A673 (cell line): ENCODE measurements around the gene SLC22A23. TPM values are rescaled to one million over a fixed set of nuclear protein-coding genes. Genes with fewer than 3 reads are reported as not detected.

ENCODE experiments used
- BruUV-seq: library from RNA; stranded (reverse); fragments of 400-500 nt; replicated peaks from 2 replicates; lab custom pipeline; 2021; lab: Mats Ljungman, UMichigan
- CTCF ChIA-PET: fragments of 300-600 bp; sonication (Branson Sonifier 250); formaldehyde crosslinking; loops from one replicate; lab custom pipeline; 2022; ENCODE audit warnings: antibody characterized with exemption; lab: Charles Lee
- POLR2A ChIA-PET: fragments of 300-600 bp; sonication (Branson Sonifier 250); formaldehyde crosslinking; loops from one replicate; lab custom pipeline; 2022; ENCODE audit warnings: antibody characterized with exemption; ENCODE audit not compliant: low non-redundant PET; lab: Charles Lee
- DNase-seq: peaks from one replicate; pipeline ENCODE4 v3.0.0-alpha.2; 2015; ENCODE audit warnings: low spot score
- H3K27ac ChIP-seq: fragments of 200-600 bp; sonication (generic); 2 replicates; pipeline ENCODE4 v1.5.1; 2016; ENCODE audit warnings: mixed run types, low read depth, mild to moderate bottlenecking, mixed read lengths, antibody characterized with exemption, low read length; ENCODE audit not compliant: poor library complexity, severe bottlenecking
- H3K27me3 ChIP-seq: fragments of 200-600 bp; sonication (generic); replicated peaks from 2 replicates; pipeline ENCODE4 v1.6.1; 2017; ENCODE audit warnings: mixed run types, low read depth, mild to moderate bottlenecking, mixed read lengths, antibody characterized with exemption, low read length; ENCODE audit not compliant: insufficient read depth, poor library complexity
- H3K36me3 ChIP-seq: fragments of 200-600 bp; sonication (generic); 2 replicates; pipeline ENCODE4 v1.6.1; 2016; ENCODE audit warnings: mixed run types, mild to moderate bottlenecking, mixed read lengths, antibody characterized with exemption, low read length; ENCODE audit not compliant: insufficient read depth, poor library complexity, severe bottlenecking
- H3K4me1 ChIP-seq: fragments of 200-600 bp; sonication (generic); 2 replicates; pipeline ENCODE4 v1.6.1; 2017; ENCODE audit warnings: mixed run types, mild to moderate bottlenecking, mixed read lengths, antibody characterized with exemption, low read length; ENCODE audit not compliant: insufficient read depth, poor library complexity, severe bottlenecking
- H3K4me3 ChIP-seq: fragments of 200-600 bp; sonication (generic); 2 replicates; pipeline ENCODE4 v1.5.1; 2016; ENCODE audit warnings: low read depth, mixed run types, mild to moderate bottlenecking, mixed read lengths, low read length; ENCODE audit not compliant: poor library complexity, severe bottlenecking
- H3K9me3 ChIP-seq: fragments of 200-600 bp; sonication (generic); 2 replicates; pipeline ENCODE4 v1.6.1; 2016; ENCODE audit warnings: mixed run types, low read depth, mild to moderate bottlenecking, mixed read lengths, antibody characterized with exemption, low read length; ENCODE audit not compliant: poor library complexity, severe bottlenecking
- CTCF ChIP-seq: fragments of 300-800, 200-600 bp; sonication (generic); conservative IDR thresholded peaks from 2 replicates; pipeline ENCODE4 v1.5.1; 2017; ENCODE audit warnings: low read depth, mild to moderate bottlenecking, antibody characterized with exemption, low read length, moderate library complexity, mixed read lengths
- EZH2 ChIP-seq: fragments of 200-600 bp; sonication (generic); IDR thresholded peaks from 2 replicates; pipeline ENCODE4 v1.6.1; 2017; ENCODE audit warnings: borderline replicate concordance, low read depth, mild to moderate bottlenecking, mixed read lengths, antibody characterized with exemption, low read length; ENCODE audit not compliant: poor library complexity, severe bottlenecking
- intact Hi-C: fragments of 100-400 bp; cut with micrococcal nuclease; formaldehyde crosslinking; loops from one replicate; pipeline ENCODE4 v1.10.0; 2022; ENCODE audit not compliant: unreplicated experiment
- total RNA-seq: library from RNA; stranded (reverse); gene quantifications from 2 replicates; pipeline ENCODE4 v1.2.3, GENCODE V29; 2021

SLC22A23 gene
- total RNA-seq, 1 experiment from 2014 or later: 6.2 TPM

DNA sequence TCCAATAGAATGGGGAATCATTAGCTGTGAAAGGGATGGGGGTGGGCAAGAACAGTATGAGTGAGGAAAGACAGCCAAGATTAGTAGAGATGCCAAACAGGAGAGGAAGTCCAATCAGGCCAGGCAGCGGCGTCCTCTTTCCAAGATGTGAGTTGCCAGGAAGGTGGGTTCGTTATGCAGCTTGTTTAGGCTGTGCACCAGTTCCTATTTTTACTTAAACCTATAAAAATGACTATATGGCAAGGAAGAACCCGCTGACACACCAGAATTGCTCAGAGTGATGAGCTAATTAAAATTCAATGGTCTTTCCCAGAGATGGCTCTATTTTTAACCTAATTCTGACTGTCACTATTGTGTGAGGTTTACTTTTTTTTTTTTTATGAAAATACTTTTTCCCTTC is 88.2 kb downstream of the SLC22A23 start:
- DNase-seq: no peak
- Histone ChIP-seq H3K36me3 (no peaks in the 10 kb centered on the region), H3K9me3 (no peaks in the 10 kb centered on the region), H3K27me3 (no peaks in the 10 kb centered on the region), H3K27ac (no peak overlapping the region), H3K4me1 (peaks cover 8% of the 10 kb centered on the region), H3K4me3 (no peak overlapping the region)
- CTCF ChIA-PET: interaction anchor here (0.6 kb wide), 1 partner anchor 28 kb away, joined by 3 read pairs; no protein-coding TSS in a partner anchor
- TF ChIP-seq EZH2: no peak
- TF ChIP-seq CTCF: no peak
- intact Hi-C loops: no loop called here
- POLR2A ChIA-PET: no interaction called here
- no TSS peak for BruUV-seq

DNA sequence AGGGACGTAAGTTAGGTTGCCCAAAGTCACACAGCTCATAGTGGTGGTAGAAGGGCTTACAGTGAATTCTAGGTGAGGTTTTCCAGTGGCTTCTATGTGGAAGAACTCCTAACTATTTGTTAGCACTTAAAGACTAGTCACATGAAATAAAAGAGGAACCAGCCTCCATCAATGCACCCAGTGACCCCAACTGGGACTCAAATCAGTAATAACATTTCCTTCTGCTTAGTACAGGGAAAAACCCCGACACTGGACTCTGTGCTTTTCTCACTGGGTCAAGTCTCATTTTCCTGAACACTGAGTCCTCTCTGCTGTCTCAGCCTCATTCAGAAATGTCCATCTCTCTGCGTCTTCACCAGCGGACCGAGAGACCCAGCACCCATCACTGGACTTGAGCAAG is 89.2 kb downstream of the SLC22A23 start:
- ChIA-PET POLR2A (no interaction called here), CTCF (no interaction called here)
- intact Hi-C loops: no loop called here
- Histone ChIP-seq H3K9me3 (no peaks in the 10 kb centered on the region), H3K27ac (no peak overlapping the region), H3K4me1 (peaks cover 8% of the 10 kb centered on the region), H3K4me3 (no peak overlapping the region), H3K27me3 (no peaks in the 10 kb centered on the region), H3K36me3 (no peaks in the 10 kb centered on the region)
- BruUV-seq: no TSS peak
- TF ChIP-seq EZH2 (no peak), CTCF (no peak)
- DNase-seq: no peak

DNA sequence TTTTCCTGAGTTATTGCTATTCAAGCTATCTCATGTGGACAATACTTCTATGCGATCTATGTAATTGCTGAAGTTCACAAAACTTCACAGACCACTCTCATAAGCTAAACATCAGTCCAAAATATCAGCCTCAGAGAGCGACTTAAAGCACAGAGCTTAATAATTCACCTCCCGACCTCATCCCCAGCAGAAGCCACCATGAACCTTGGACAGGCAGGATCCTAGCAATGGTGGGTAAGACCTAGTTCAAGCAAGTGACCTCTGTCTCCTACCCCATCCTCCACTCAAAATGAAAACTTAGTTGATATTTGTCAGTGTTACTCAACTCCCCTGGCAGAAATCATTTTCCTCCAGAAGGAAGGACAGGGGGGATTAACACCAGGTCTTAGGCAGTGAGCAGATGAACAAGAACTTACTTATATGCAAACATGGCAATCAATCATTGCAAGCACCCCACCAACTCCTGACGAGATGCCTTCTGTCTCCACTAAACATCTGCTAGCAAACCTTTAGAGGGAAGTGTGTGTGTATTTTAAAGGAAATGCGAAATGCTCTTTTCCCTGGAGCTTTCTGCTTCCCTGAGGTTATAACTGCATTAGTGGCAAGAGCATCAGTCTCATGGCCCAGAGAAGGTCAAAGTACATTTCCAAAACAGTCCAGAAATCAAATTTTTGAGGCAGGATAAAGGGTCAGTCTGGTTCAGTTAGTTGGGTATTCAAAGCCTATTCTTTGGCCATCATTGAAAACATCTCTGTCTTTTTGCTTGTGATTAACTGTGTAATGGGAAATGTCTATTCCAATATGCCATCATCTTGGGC is 90.0 kb downstream of the SLC22A23 start:
- Histone ChIP-seq H3K27me3 (no peaks in the 10 kb centered on the region), H3K4me3 (no peak overlapping the region), H3K27ac (no peak overlapping the region), H3K36me3 (no peaks in the 10 kb centered on the region), H3K9me3 (no peaks in the 10 kb centered on the region), H3K4me1 (peaks cover 8% of the 10 kb centered on the region)
- BruUV-seq: no TSS peak
- DNase-seq: no peak
- intact Hi-C loops: no loop called here
- ChIA-PET POLR2A (no interaction called here), CTCF (no interaction called here)
- TF ChIP-seq EZH2: no peak
- no peak for TF ChIP-seq CTCF
